AG09309 (cell line): Measurements from ENCODE around the gene TPRKB.
"Not testable (repeated sequence)": the region's sequence is repeated elsewhere in the genome, so short reads cannot be mapped to it uniquely, and the experiment has no call there.

Source experiments
- DNase-seq: peaks from one replicate; pipeline ENCODE4 v3.0.0-alpha.2; 2010; ENCODE audit warnings: low read depth
- H3K4me3 ChIP-seq: 2 replicates; pipeline ENCODE4 v1.5.1; 2011; ENCODE audit warnings: mild to moderate bottlenecking, low read depth, low read length, moderate library complexity; ENCODE audit not compliant: control insufficient read depth
- TF ChIP-seq, protein P1 (sequence below): IDR thresholded peaks from 2 replicates; pipeline ENCODE4 v1.5.1; 2011; ENCODE audit warnings: mild to moderate bottlenecking, low read depth, low read length, inconsistent platforms; ENCODE audit not compliant: insufficient read depth, control insufficient read depth; ENCODE audit errors: missing control alignments

TPRKB gene

DNA sequence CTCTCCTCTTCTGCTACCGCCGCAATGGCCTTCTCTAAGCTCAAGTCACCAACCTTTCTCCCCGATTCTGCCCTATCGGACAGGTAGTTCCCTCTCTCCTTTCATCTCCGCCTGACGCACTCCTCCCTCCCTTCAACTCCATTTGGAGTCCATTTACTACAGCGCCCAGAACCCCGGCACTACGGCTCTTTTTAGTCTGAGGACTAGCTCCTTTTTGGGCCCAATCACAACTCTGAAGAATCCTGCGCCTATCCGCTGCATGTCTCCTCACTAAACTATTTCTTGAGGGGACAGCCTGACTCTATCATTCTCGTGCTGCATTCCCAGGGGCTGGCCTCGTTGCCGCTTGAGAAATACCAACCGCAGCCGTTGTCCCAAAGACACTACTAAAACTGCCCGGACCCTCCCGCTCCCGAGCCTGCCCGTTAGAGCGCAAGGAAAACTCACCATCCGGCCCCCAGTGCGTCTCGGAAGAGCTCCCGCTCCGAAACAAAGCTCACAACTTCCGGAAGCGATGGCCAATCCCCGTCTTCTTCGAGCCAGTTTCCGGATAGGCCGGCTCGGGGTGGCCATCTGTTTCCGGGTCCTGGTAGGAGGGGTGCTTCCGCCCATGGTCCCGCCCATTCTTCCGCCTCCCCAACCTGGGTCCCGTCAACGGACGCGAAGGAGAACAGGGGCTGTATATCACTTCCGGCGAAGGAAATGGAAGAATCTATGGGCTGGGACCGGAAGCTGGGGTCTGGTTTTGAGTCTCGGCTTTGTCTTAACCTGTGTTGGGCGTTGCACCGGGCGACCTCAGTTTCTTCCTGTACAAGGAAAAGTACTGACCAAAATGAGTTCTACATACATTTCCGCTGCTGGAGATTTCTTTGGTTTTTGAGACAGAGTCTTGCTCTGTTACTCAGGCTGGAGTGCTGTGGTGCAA is at the start of gene TPRKB:
TSS of gene TPRKB (minus strand) at position 491 of the 925 bp plus-strand sequence. CDS start 2,776 bp downstream, outside the sequence.
- TF ChIP-seq, protein P1, sequence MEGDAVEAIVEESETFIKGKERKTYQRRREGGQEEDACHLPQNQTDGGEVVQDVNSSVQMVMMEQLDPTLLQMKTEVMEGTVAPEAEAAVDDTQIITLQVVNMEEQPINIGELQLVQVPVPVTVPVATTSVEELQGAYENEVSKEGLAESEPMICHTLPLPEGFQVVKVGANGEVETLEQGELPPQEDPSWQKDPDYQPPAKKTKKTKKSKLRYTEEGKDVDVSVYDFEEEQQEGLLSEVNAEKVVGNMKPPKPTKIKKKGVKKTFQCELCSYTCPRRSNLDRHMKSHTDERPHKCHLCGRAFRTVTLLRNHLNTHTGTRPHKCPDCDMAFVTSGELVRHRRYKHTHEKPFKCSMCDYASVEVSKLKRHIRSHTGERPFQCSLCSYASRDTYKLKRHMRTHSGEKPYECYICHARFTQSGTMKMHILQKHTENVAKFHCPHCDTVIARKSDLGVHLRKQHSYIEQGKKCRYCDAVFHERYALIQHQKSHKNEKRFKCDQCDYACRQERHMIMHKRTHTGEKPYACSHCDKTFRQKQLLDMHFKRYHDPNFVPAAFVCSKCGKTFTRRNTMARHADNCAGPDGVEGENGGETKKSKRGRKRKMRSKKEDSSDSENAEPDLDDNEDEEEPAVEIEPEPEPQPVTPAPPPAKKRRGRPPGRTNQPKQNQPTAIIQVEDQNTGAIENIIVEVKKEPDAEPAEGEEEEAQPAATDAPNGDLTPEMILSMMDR, result no peak
- peak within 1 kb of the TSS; percentile 93 for H3K4me3 ChIP-seq
- peak; percentile 84 for DNase-seq

DNA sequence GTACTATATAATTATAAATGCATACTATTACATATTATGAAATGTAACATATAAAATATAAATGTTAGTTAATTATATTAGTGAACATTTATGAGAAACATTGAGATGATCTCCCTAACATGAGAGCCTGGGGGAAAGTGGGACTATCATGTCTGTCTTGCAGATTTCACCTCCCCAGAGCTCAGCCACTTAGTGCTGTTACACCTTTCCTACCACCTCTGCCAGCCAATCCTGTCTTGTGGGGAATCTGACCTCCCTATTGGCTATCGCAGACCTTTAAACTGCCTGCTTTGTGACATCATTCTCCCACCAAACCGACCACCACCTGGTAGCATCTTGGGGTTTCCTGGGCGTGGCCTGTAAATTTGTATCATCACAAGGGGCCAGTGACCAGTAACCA is 46.7 kb upstream of the TPRKB start, which contains the start of gene C2orf78:
TSS of gene C2orf78 (plus strand) at position 301 of the 400 bp plus-strand sequence. CDS start 127 bp downstream, outside the sequence.
- H3K4me3 ChIP-seq, DNase-seq: not testable (repeated sequence)

DNA sequence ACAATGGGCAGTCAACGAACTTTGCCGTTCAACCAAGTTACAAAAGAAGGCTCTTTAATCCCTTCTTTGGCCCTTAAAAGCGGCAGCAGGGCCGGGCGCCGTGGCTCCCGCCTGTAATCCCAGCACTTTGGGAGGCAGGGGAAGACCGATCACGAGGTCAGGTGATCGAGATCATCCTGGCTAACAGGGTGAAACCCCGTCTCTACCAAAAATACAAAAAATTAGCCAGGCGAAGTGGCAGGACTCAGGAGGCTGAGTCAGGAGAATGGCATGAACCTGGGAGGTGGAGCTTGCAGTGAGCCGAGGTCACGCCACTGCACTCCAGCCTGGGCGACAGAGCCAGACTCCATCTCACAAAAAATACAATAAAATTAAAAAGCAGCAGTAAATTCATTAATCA is 46.3 kb upstream of the TPRKB start:
- not testable (repeated sequence) for H3K4me3 ChIP-seq, DNase-seq

DNA sequence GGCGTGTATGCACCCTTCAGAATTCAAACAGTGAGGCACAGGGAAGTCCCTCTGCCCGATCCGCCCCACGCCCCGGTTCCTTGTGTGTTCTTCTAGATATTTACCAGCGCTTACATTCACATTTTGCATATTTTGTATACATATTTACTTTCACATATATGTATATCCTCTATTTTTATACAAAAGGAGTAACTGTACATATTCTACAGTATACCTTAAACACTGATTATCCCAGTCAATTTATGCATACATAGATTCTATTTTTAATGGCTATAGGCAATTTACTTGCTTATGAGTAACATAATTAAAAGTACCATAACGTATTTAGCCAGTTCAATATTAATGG is 43.1 kb upstream of the TPRKB start:
- no peak for DNase-seq
- H3K4me3 ChIP-seq, result no peak overlapping the region
- TF ChIP-seq, protein P1, result no peak

DNA sequence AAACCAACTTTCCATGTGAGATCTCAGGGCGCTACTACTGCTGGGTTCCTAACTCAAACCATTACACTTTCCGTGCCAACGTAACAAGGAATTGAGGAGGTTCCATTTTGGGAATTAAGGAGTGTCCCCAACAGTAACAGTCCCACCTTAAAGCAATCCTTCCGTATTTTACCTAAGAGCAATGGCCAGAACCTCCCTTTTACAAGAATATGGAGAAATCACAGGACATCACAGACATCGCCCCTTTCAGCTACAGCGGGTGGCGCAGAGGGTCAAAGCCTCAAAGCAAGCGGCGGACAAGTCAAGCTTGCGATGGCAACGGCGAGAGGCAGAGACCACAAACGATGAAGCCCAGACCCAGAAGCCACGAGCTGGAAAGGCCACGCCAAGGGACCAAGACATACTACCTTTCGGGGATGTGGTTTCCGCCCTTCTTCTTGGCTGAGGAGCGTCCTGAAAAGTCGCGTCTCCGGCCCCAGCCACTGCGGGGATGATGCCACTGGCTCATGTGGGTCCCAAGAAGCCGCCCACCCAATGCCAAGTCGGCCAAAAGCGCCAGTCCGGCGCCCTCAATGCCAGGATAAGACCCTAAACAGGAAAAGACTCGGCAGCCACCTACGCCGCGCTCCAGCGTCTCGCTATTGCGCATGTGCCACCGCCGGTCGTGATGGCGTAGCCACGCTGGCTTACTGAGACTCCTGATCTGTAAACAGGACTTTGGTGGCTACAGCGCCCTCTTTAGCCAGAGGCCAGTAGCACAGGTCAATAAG is 42.5 kb upstream of the TPRKB start, which contains the start of gene DUSP11:
TSS of gene DUSP11 (minus strand) at position 637 of the 770 bp plus-strand sequence. CDS start at position 508, 129 bp downstream.
- peak; percentile 70 for DNase-seq
- TF ChIP-seq, protein P1, result peak; percentile 97

DNA sequence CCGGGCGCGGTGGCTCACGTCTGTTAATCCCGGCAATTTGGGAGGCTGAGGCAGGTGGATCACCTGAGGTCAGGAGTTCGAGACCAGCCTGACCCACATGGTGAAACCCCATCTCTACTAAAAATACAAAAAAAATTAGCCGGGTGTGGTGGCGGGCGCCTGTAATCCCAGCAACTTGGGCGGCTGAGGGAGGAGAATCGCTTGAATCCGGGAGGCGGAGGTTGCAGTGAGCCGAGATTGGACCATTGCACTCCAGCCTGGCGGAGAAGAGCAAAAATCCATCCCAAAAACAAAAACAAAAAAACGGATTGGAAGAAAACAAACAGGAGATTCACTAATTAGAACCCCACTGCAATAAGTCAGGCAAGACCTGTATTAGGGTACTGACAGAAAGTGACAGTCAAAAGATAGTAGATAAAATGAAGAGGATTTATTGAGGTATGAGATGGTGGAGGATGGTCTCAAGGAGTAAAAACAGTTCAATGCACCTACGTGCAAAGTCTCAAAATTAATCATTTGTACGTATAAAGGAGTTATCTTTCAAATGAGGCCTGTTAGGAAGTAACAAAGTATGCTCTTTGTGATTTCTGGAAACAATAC is 41.8 kb upstream of the TPRKB start:
- H3K4me3 ChIP-seq, result peak overlapping the region; percentile 71
- not testable (repeated sequence) for DNase-seq

More for the DNA sequence above, 42.5 kb upstream of the TPRKB start, which contains the start of gene DUSP11:
- H3K4me3 ChIP-seq, result peak within 1 kb of the TSS; percentile 71

DNA sequence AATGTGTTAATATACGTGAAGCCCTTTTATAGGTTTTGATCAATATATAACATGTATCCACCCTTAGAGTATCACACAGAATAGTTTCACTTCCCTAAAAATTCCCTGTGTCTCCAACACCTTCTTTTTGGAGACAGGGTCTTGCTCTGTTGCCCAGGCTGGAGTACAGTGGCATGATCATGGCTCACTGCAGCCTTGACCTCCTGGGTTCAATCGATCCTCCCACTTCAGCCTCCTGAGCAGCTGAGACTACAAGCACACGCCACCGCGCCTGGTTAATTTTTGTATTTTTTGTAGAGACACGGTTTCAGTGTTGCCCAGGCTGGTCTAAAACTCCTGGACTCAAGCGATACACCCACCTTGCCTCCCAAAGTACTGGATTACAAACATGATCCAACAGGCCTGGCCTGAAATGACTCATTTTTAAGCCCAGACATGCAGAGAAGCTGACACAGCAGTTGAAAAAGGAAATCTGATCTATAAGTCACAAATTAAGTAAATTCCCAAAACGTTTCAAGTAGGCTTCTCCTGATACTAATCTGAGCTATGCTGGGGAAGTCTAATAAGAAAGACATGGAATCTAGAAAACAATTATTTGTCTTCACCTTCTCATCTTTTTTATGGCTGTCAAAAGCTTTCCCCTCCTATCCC is 39.8 kb upstream of the TPRKB start:
- no peak overlapping the region for H3K4me3 ChIP-seq
- no peak for DNase-seq
- TF ChIP-seq, protein P1, result no peak
